Measurements from ENCODE around the gene PPFIA1.

PPFIA1 gene

GRCh38 chr11:70339066-70339465 is 68.6 kb downstream of the PPFIA1 start:
- in situ Hi-C loops (cut with MboI; ENCODE audit: low pct_unique_long_range_greater_than_20kb, low sequenced_read_pairs), result no loop called here
- no peak for DNase-seq

GRCh38 chr11:70341881-70342429 is 71.5 kb downstream of the PPFIA1 start:
- in situ Hi-C loops (cut with MboI; ENCODE audit: low pct_unique_long_range_greater_than_20kb, low sequenced_read_pairs), result no loop called here
- no peak for DNase-seq

GRCh38 chr11:70343636-70344035 is 73.1 kb downstream of the PPFIA1 start:
- in situ Hi-C loops (cut with MboI; ENCODE audit: low pct_unique_long_range_greater_than_20kb, low sequenced_read_pairs), result no loop called here

GRCh38 chr11:70348191-70348590 is 77.7 kb downstream of the PPFIA1 start:
- in situ Hi-C loops (cut with MboI; ENCODE audit: low pct_unique_long_range_greater_than_20kb, low sequenced_read_pairs), result no loop called here
- DNase-seq, result no peak

More at GRCh38 chr11:70343636-70344035, 73.1 kb downstream of the PPFIA1 start:
- no peak for DNase-seq

- DNase-seq, result no peak
- in situ Hi-C loops (cut with MboI; ENCODE audit: low pct_unique_long_range_greater_than_20kb, low sequenced_read_pairs), result no loop called here
Observed at GRCh38 chr11:70348608-70349007, 78.1 kb downstream of the PPFIA1 start.

DNA sequence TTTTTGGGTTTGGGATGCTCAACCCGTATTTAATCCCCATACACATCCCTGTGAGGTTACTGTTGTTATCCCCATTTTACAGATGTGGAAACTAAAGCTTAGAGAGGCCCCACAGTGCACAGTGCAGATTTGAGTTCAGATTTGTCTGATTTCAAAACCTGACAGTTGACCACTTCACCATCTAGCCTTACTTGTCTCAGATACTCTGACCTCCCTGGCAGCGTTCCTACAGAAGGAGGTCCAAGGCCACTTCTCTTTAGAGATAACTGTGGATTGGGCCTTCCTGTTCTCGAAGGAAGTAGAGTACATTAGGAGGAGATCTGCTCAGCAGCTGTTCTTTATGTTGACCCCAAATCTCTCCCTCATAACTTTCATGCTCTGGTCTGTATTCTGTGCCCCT is 81.2 kb downstream of the PPFIA1 start:
- in situ Hi-C loops (cut with MboI; ENCODE audit: low pct_unique_long_range_greater_than_20kb, low sequenced_read_pairs), result no loop called here

DNA sequence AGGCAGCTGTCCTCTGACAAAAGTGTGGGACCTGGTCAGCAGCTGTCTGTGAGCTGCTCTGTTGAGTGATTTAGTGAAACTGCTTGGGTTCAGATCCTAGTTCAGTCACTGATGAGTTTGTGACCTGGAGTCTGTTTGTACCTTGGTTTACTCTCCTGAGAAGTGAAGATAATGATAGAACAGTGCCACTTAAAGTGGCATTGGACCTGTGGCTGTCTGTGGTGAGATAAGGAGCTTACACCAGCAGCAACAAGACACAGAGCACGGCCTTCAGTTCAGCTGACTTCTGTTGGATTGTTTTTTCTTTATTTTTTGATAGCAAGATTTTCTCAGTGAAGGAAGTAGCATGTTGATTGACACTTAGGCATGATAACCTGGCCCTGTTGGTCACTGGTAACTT is 81.6 kb downstream of the PPFIA1 start:
- in situ Hi-C loops (cut with MboI; ENCODE audit: low pct_unique_long_range_greater_than_20kb, low sequenced_read_pairs), result no loop called here
- no peak for DNase-seq

More for the DNA sequence above, 81.2 kb downstream of the PPFIA1 start:
- no peak for DNase-seq

- in situ Hi-C loops (cut with MboI; ENCODE audit: low pct_unique_long_range_greater_than_20kb, low sequenced_read_pairs), result no loop called here
- no peak for DNase-seq
Observed at GRCh38 chr11:70352601-70353000, 82.1 kb downstream of the PPFIA1 start.

DNA sequence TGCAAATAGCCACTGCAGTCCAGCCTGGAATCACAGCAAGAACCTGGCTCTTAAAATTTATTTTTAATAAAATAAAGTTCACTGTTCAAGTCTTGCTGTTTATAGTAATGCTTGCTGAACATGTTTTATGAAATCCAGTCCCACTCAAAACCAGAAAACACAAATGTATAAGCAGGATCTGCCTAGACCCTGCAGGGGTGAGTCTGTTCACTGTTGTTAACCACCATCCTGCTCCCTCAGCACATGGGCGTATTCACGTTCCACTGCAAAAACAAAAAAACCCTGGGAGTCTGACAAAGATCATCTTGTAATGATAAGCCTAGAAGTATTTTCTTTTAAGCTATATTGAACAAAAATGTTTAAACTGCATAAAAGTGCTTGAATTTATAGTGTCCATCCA is 82.8 kb downstream of the PPFIA1 start:
- in situ Hi-C loops (cut with MboI; ENCODE audit: low pct_unique_long_range_greater_than_20kb, low sequenced_read_pairs), result no loop called here
- no peak for DNase-seq

GRCh38 chr11:70353900-70354568 is 83.5 kb downstream of the PPFIA1 start:
- in situ Hi-C loops (cut with MboI; ENCODE audit: low pct_unique_long_range_greater_than_20kb, low sequenced_read_pairs), result no loop called here
- DNase-seq, result no peak

DNA sequence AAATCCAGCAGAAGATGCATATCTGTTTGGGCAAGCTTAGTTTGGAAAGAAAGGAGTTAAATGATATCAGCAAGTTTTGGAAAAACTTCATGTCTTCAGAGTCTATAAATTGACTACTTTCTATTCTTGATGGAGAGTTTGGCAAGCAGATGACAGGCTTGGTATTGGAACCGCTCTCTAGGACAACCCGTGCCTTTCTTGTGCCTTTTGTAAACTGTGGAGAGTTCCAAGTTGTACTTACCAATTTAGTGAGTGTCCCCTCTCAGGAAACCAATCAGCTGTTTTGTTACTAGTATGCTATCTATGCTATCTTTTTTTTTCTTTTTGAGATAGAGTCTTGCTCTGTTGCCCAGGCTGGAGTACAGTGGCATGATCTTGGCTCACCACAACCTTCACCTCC is 84.1 kb downstream of the PPFIA1 start:
- DNase-seq, result no peak
- in situ Hi-C loops (cut with MboI; ENCODE audit: low pct_unique_long_range_greater_than_20kb, low sequenced_read_pairs), result no loop called here

DNA sequence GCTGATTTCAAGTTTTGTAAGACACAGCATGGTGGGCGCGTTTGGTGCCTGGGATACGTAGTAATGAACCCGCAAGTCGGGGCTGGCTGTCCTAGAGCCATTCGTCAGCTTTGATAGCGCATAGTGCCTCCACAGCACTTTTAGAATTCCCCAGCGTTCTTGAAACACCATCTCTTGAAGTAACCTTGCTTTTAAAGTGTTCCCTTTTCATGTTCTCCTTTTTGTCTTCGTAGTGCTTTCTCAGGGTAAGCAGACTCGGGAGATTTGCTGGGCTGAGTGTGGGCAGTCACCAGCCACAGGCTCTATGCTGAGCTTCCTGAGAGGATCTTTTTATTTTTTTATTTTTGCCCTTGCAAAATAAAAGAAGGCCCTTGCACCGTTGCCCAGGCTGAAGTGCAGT is 88.3 kb downstream of the PPFIA1 start:
- no peak for DNase-seq
- in situ Hi-C loops (cut with MboI; ENCODE audit: low pct_unique_long_range_greater_than_20kb, low sequenced_read_pairs), result no loop called here

DNA sequence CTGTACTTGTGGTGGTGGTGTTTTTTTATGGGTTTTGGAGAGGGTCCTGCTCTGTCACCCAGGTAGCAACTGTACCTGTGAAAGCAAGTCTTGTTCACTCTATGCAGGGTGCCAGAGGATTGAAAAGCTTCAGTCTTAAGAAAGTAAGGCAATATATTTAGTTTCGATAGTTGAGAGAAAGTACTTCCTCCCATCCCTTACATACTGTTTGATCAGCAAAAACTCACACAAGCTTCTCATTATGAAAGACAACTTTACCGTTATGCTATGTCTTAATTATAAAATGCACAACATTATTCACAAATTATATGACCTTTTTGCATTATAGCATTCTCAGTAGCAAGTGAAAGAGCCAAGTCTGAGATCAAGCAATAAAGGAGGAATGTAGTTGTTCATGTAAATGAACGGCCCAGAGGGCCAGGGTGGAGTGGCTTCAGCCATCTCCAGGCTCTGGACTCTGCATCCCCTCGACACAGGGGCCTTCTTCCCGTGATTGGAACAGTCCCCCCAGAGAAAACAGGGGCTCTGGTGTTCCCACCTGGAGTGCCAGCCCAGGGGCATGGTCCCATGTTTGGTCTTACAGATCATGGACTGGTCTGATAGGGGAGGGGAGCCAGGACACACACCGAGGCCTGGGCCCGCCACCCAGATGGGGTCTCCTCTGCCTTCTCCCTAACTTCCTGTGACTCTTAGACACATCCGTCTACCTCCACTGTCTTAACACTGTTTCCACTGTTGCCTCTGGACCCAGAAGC is 89.1 kb downstream of the PPFIA1 start:
- in situ Hi-C loops (cut with MboI; ENCODE audit: low pct_unique_long_range_greater_than_20kb, low sequenced_read_pairs), result no loop called here
- DNase-seq, result no peak

DNA sequence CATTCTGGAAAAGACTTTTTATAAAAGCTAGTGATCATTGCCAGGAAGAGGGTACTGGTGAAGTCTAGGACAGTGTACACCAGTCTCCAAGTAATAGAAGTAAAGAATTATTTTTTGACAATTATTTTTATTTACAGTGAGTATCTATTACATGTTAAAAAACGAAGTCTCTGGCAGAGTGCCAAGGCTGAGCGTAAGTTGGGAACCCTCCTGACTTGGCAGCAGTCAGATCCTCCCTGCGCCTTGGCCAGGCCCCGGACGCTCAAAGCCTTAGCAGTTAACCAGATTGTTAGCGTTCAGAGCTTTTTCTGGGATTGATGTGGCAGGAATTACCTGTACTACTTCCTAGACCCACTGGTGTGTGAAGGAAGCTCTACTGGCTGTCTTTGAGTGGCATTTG is 89.7 kb downstream of the PPFIA1 start:
- no peak for DNase-seq
- in situ Hi-C loops (cut with MboI; ENCODE audit: low pct_unique_long_range_greater_than_20kb, low sequenced_read_pairs), result no loop called here

- in situ Hi-C loops (cut with MboI; ENCODE audit: low pct_unique_long_range_greater_than_20kb, low sequenced_read_pairs), result no loop called here
- DNase-seq, result no peak
Observed at GRCh38 chr11:70364178-70364577, 93.7 kb downstream of the PPFIA1 start.

- in situ Hi-C loops (cut with MboI; ENCODE audit: low pct_unique_long_range_greater_than_20kb, low sequenced_read_pairs), result no loop called here
- DNase-seq, result peak; percentile 84
Observed at GRCh38 chr11:70364745-70365543, 94.5 kb downstream of the PPFIA1 start.

GRCh38 chr11:70365544-70365927 is 95.0 kb downstream of the PPFIA1 start:
- in situ Hi-C loops (cut with MboI; ENCODE audit: low pct_unique_long_range_greater_than_20kb, low sequenced_read_pairs), result no loop called here
- no peak for DNase-seq

GRCh38 chr11:70367071-70367470 is 96.6 kb downstream of the PPFIA1 start:
- DNase-seq, result no peak
- in situ Hi-C loops (cut with MboI; ENCODE audit: low pct_unique_long_range_greater_than_20kb, low sequenced_read_pairs), result no loop called here

DNA sequence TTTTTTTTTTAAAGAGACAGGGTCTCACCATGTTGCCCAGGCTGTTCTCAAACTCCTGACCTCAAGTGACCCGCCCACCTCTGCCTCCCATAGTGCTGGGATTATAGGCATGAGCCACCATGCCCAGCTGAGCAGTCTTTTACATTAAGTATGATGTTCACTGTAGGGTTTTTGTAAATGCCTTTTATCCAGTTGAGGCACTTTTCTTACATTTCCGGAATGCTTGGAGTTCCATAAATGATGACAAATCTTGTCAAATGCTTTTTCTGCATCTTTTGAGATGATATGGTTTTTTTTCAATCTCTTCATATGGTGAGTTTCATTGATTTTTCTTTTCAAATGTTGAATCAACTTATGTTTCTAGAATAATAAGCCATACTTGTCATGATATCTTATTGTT is 98.5 kb downstream of the PPFIA1 start:
- no peak for DNase-seq
- in situ Hi-C loops (cut with MboI; ENCODE audit: low pct_unique_long_range_greater_than_20kb, low sequenced_read_pairs), result no loop called here

DNA sequence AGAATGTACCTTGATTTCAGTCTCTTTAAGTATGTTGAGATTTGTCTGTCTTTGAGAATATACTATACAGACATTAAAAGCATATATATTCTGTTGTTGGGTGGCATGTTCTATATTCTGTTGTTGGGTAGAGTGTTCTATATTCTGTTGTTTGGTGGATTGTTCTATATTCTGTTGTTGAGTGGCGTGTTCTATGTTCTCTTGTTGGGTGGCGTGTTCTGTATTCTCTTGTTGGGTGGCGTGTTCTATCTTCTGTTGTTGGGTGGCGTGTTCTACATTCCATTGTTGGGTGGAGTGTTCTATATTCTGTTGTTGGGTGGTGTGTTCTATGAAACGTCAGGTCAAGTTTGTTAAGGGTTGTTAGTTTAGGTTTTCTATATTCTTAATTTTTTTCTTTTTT is 100.8 kb downstream of the PPFIA1 start:
- in situ Hi-C loops (cut with MboI; ENCODE audit: low pct_unique_long_range_greater_than_20kb, low sequenced_read_pairs), result no loop called here
- DNase-seq, result no peak

Measured in KBM-7 (cell line).